Adipocyte (in vitro differentiated cells): ENCODE measurements around the gene COQ9.

ENCODE experiments used
- DNase-seq: peaks from one replicate; pipeline ENCODE4 v3.0.0-alpha.2; 2015; ENCODE audit warnings: low read depth
- H3K27me3 ChIP-seq: replicated peaks from 2 replicates; pipeline ENCODE4 v1.7.0; 2013; ENCODE audit warnings: mild to moderate bottlenecking, low read length, moderate library complexity; ENCODE audit not compliant: control insufficient read depth, insufficient read depth
- H3K36me3 ChIP-seq: 2 replicates; pipeline ENCODE4 v1.7.0; 2013; ENCODE audit warnings: low read length, mild to moderate bottlenecking, moderate library complexity; ENCODE audit not compliant: control insufficient read depth, insufficient read depth, severe bottlenecking
- H3K4me1 ChIP-seq: 2 replicates; pipeline ENCODE4 v1.7.0; 2013; ENCODE audit warnings: mild to moderate bottlenecking, low read length, moderate library complexity; ENCODE audit not compliant: control insufficient read depth, insufficient read depth
- H3K4me3 ChIP-seq: 2 replicates; pipeline ENCODE4 v1.7.0; 2013; ENCODE audit warnings: mild to moderate bottlenecking, low read length, moderate library complexity
- H3K9ac ChIP-seq: 2 replicates; pipeline ENCODE4 v1.7.0; 2013; ENCODE audit warnings: mild to moderate bottlenecking, low read length, moderate library complexity
- H3K9me3 ChIP-seq: 2 replicates; pipeline ENCODE4 v1.7.0; 2013; ENCODE audit warnings: mild to moderate bottlenecking, low read length, moderate library complexity; ENCODE audit not compliant: control insufficient read depth

The COQ9 gene

GRCh38 chr16:57481421-57481820 lies 34.1 kb downstream of the COQ9 start:
- H3K9ac ChIP-seq = no peak overlapping the region
- no peaks in the 10 kb centered on the region for H3K9me3 ChIP-seq
- no peaks in the 10 kb centered on the region for H3K27me3 ChIP-seq
- H3K4me3 ChIP-seq = no peak overlapping the region
- no peaks in the 10 kb centered on the region for H3K36me3 ChIP-seq
- no peak for DNase-seq
- peaks cover 26% of the 10 kb centered on the region for H3K4me1 ChIP-seq

GRCh38 chr16:57482845-57483545 lies 35.7 kb downstream of the COQ9 start:
- Histone ChIP-seq H3K27me3 (no peaks in the 10 kb centered on the region), H3K4me3 (no peak overlapping the region), H3K9me3 (no peaks in the 10 kb centered on the region), H3K36me3 (no peaks in the 10 kb centered on the region), H3K4me1 (peaks cover 31% of the 10 kb centered on the region), H3K9ac (no peak overlapping the region)
- DNase-seq = no peak

GRCh38 chr16:57483725-57484514 lies 36.6 kb downstream of the COQ9 start:
- Histone ChIP-seq H3K4me3 (no peak overlapping the region), H3K27me3 (no peaks in the 10 kb centered on the region), H3K9me3 (no peaks in the 10 kb centered on the region), H3K9ac (no peak overlapping the region), H3K4me1 (peaks cover 23% of the 10 kb centered on the region), H3K36me3 (no peaks in the 10 kb centered on the region)
- no peak for DNase-seq

- Histone ChIP-seq H3K4me3 (no peak overlapping the region), H3K9me3 (no peaks in the 10 kb centered on the region), H3K27me3 (no peaks in the 10 kb centered on the region), H3K4me1 (peaks cover 17% of the 10 kb centered on the region), H3K9ac (no peak overlapping the region), H3K36me3 (no peaks in the 10 kb centered on the region)
- DNase-seq = no peak
Measured at GRCh38 chr16:57484515-57485005, 37.3 kb downstream of the COQ9 start.

GRCh38 chr16:57485091-57485915 lies 38.0 kb downstream of the COQ9 start:
- Histone ChIP-seq H3K9me3 (no peaks in the 10 kb centered on the region), H3K4me1 (peaks cover 13% of the 10 kb centered on the region), H3K27me3 (no peaks in the 10 kb centered on the region), H3K4me3 (peak overlapping the region; percentile 87), H3K36me3 (no peaks in the 10 kb centered on the region), H3K9ac (peak overlapping the region; percentile 88)
- no peak for DNase-seq

GRCh38 chr16:57485916-57486857 lies 38.9 kb downstream of the COQ9 start, which contains the start of gene DOK4:
TSS of gene DOK4 (minus strand) at chr16:57486493. CDS start at chr16:57479507, 6,986 bp downstream.
- H3K9me3 ChIP-seq = no peaks in the 10 kb centered on the region
- peak within 1 kb of the TSS; percentile 87 for H3K4me3 ChIP-seq
- H3K27me3 ChIP-seq = no peaks in the 10 kb centered on the region
- H3K9ac ChIP-seq = peak within 1 kb of the TSS; percentile 88
- no peaks in the 10 kb centered on the region for H3K36me3 ChIP-seq
- DNase-seq = peak; percentile 93
- peaks cover 13% of the 10 kb centered on the region for H3K4me1 ChIP-seq

- no peak for DNase-seq
- H3K36me3 ChIP-seq = no peaks in the 10 kb centered on the region
- H3K9me3 ChIP-seq = no peaks in the 10 kb centered on the region
- H3K4me1 ChIP-seq = peaks cover 13% of the 10 kb centered on the region
- H3K4me3 ChIP-seq = peak overlapping the region; percentile 77
- H3K27me3 ChIP-seq = no peaks in the 10 kb centered on the region
- peak overlapping the region; percentile 59 for H3K9ac ChIP-seq
Measured at GRCh38 chr16:57486858-57487834, 39.9 kb downstream of the COQ9 start.

- no peaks in the 10 kb centered on the region for H3K9me3 ChIP-seq
- peaks cover under 1% of the 10 kb centered on the region for H3K27me3 ChIP-seq
- no peak for DNase-seq
- H3K36me3 ChIP-seq = no peaks in the 10 kb centered on the region
- peaks cover 13% of the 10 kb centered on the region for H3K4me1 ChIP-seq
- H3K9ac ChIP-seq = no peak overlapping the region
- H3K4me3 ChIP-seq = no peak overlapping the region
Measured at GRCh38 chr16:57489229-57489628, 42.0 kb downstream of the COQ9 start.

- no peak for DNase-seq
- H3K4me3 ChIP-seq = no peak overlapping the region
- peaks cover 15% of the 10 kb centered on the region for H3K27me3 ChIP-seq
- no peaks in the 10 kb centered on the region for H3K9me3 ChIP-seq
- H3K9ac ChIP-seq = no peak overlapping the region
- no peaks in the 10 kb centered on the region for H3K4me1 ChIP-seq
- H3K36me3 ChIP-seq = no peaks in the 10 kb centered on the region
Measured at GRCh38 chr16:57493767-57494166, 46.5 kb downstream of the COQ9 start.
